Amygdala (tissue), 56 donors: ENCODE measurements around the gene ART5.
A peak's percentile ranks its signal among the peaks of the same experiment; 100 is the strongest.

Experiments used
- DNase-seq, 56 donors: peaks; one replicate each; lab custom pipeline; 2025; lab: John Stamatoyannopoulos, UW

The ART5 gene

GRCh38 chr11:3641701-3642070 is at the start of gene ART5:
Gene ART5, minus strand, starts transcription at chr11:3641992. Its CDS starts 130 bp downstream, at chr11:3641862.
- DNase-seq = peak in 1 of 56 donors; percentile 35

GRCh38 chr11:3686751-3687150 is 45.0 kb upstream of the ART5 start:
- DNase-seq = no peak

- no peak for DNase-seq
Measured at GRCh38 chr11:3685923-3686322, 44.1 kb upstream of the ART5 start.

- DNase-seq = no peak
Measured at GRCh38 chr11:3684819-3685172, 43.0 kb upstream of the ART5 start.

GRCh38 chr11:3684129-3684818 is 42.5 kb upstream of the ART5 start:
- DNase-seq = no peak

- DNase-seq = no peak
Measured at GRCh38 chr11:3683039-3683438, 41.2 kb upstream of the ART5 start.

- no peak for DNase-seq
Measured at GRCh38 chr11:3679077-3679476, 37.3 kb upstream of the ART5 start.

GRCh38 chr11:3675971-3676370 is 34.2 kb upstream of the ART5 start:
- DNase-seq = no peak

GRCh38 chr11:3674189-3674588 is 32.4 kb upstream of the ART5 start:
- DNase-seq = no peak

GRCh38 chr11:3671334-3672254 is 29.8 kb upstream of the ART5 start, which contains the start of gene CHRNA10:
Gene CHRNA10, minus strand, starts transcription at chr11:3671384. Its CDS starts 72 bp downstream, at chr11:3671312.
- DNase-seq = no peak

- DNase-seq = no peak
Measured at GRCh38 chr11:3669742-3670183, 28.0 kb upstream of the ART5 start.

- DNase-seq = no peak
Measured at GRCh38 chr11:3669128-3669527, 27.3 kb upstream of the ART5 start.

- DNase-seq = no peak
Measured at GRCh38 chr11:3667149-3668035, 25.6 kb upstream of the ART5 start.

- DNase-seq = no peak
Measured at GRCh38 chr11:3666023-3666530, 24.3 kb upstream of the ART5 start.

- no peak for DNase-seq
Measured at GRCh38 chr11:3665336-3666022, 23.7 kb upstream of the ART5 start.

- DNase-seq = no peak
Measured at GRCh38 chr11:3664032-3664630, 22.3 kb upstream of the ART5 start.

- DNase-seq = no peak
Measured at GRCh38 chr11:3662856-3663255, 21.1 kb upstream of the ART5 start.

GRCh38 chr11:3660960-3661359 is 19.2 kb upstream of the ART5 start:
- DNase-seq = no peak
